ENCODE results near the gene LYPD6.

- TF ChIP-seq CTCF (IDR thresholded peaks at IDR 0.05) (no peak), EP300 (IDR thresholded peaks at IDR 0.05) (no peak)
Observed at GRCh38 chr2:149307014-149307413, 23.4 kb upstream of the LYPD6 start.

Data from gastroesophageal sphincter (tissue), 3 donors.